Non-pigmented ciliary epithelial cell (primary cell): ENCODE results near the gene P2RX1.

Source experiments
- DNase-seq: peaks from one replicate; pipeline ENCODE4 v3.0.0-alpha.2; 2010; ENCODE audit warnings: low read depth

Gene P2RX1

GRCh38 chr17:3915995-3916696, at the start of gene P2RX1:
TSS of gene P2RX1 (minus strand) at chr17:3916465. CDS start at chr17:3916225, 240 bp downstream.
- no peak for DNase-seq

GRCh38 chr17:3965118-3965800, 49.0 kb upstream of the P2RX1 start:
- DNase-seq = no peak

- DNase-seq = no peak
These were observed 48.2 kb upstream of the P2RX1 start, which contains the start of gene ATP2A3 for GRCh38 chr17:3964203-3965117. TSS of gene ATP2A3 (minus strand) at chr17:3964437. CDS start at chr17:3964291, 146 bp downstream.

- no peak for DNase-seq
These were observed 47.3 kb upstream of the P2RX1 start for GRCh38 chr17:3963237-3964201.

GRCh38 chr17:3962965-3963236, 46.6 kb upstream of the P2RX1 start:
- DNase-seq = no peak

- no peak for DNase-seq
These were observed 46.1 kb upstream of the P2RX1 start for GRCh38 chr17:3962217-3962964.

GRCh38 chr17:3961564-3962047, 45.3 kb upstream of the P2RX1 start:
- no peak for DNase-seq

GRCh38 chr17:3960764-3961163, 44.5 kb upstream of the P2RX1 start:
- DNase-seq = no peak

GRCh38 chr17:3959921-3960601, 43.8 kb upstream of the P2RX1 start:
- DNase-seq = no peak

GRCh38 chr17:3959295-3959899, 43.1 kb upstream of the P2RX1 start:
- no peak for DNase-seq

GRCh38 chr17:3957735-3958599, 41.7 kb upstream of the P2RX1 start:
- no peak for DNase-seq

GRCh38 chr17:3956983-3957382, 40.7 kb upstream of the P2RX1 start:
- DNase-seq = no peak

GRCh38 chr17:3956327-3956957, 40.2 kb upstream of the P2RX1 start:
- no peak for DNase-seq

- no peak for DNase-seq
These were observed 39.4 kb upstream of the P2RX1 start for GRCh38 chr17:3955673-3955988.

- DNase-seq = no peak
These were observed 38.9 kb upstream of the P2RX1 start for GRCh38 chr17:3954976-3955672.

GRCh38 chr17:3954086-3954485, 37.8 kb upstream of the P2RX1 start:
- DNase-seq = no peak

- no peak for DNase-seq
These were observed 37.3 kb upstream of the P2RX1 start for GRCh38 chr17:3953542-3953941.

GRCh38 chr17:3952186-3952585, 35.9 kb upstream of the P2RX1 start:
- no peak for DNase-seq
